ENCODE results near the gene SSTR3. TPM values are rescaled to one million over a fixed set of nuclear protein-coding genes. Genes with fewer than 3 reads are reported as not detected.
A peak's percentile ranks its signal among the peaks of the same experiment; 100 is the strongest.
"Not testable (repeated sequence)": the region's sequence is repeated elsewhere in the genome, so short reads cannot be mapped to it uniquely, and the experiment has no call there.

SSTR3 gene
- total RNA-seq, 2 donors from 2014 or later, result 0.11 to 0.20 TPM

GRCh38 chr22:37171662-37172061 is 40.6 kb downstream of the SSTR3 start:
- no peak overlapping the region for H3K27ac Mint-ChIP-seq
- no peaks in the 10 kb centered on the region for H3K4me1 Mint-ChIP-seq
- Histone ChIP-seq H3K27me3 (ENCODE audit: control insufficient read depth, insufficient read depth, low read length, poor library complexity, severe bottlenecking) (no peaks in the 10 kb centered on the region), H3K36me3 (ENCODE audit: control insufficient read depth, insufficient read depth, low read length) (no peaks in the 10 kb centered on the region), H3K9me3 (ENCODE audit: control insufficient read depth, low read length) (no peaks in the 10 kb centered on the region), H3K27ac (ENCODE audit: low read depth, low read length) (no peak overlapping the region), H3K4me3 (ENCODE audit: low read length) (no peak overlapping the region), H3K4me1 (ENCODE audit: control insufficient read depth, insufficient read depth, low read length) (peaks cover 7% of the 10 kb centered on the region), H3K9ac (ENCODE audit: extremely low read depth, low read length, poor library complexity, severe bottlenecking) (no peak overlapping the region)
- DNase-seq, result peak; percentile 24
- peaks cover 11% of the 10 kb centered on the region for H3K27me3 Mint-ChIP-seq (ENCODE audit: insufficient read depth)
- H3K9me3 Mint-ChIP-seq, result no peaks in the 10 kb centered on the region
- no peak overlapping the region for H3K4me3 Mint-ChIP-seq
- H3K36me3 Mint-ChIP-seq (ENCODE audit: low read depth), result no peaks in the 10 kb centered on the region
- no peak for TF ChIP-seq CTCF (conservative IDR thresholded peaks at IDR 0.05)
- WGBS, 2 experiments (ENCODE audit: insufficient coverage in 1 of 2, insufficient read length in 1 of 2), result 88 to 89% methylated on average over 4 to 5 of the region's 5 CpGs

GRCh38 chr22:37170689-37171405 is 41.4 kb downstream of the SSTR3 start:
- not testable (repeated sequence) for H3K27ac Mint-ChIP-seq; H3K27ac ChIP-seq (ENCODE audit: low read depth, low read length); H3K4me1 ChIP-seq (ENCODE audit: control insufficient read depth, insufficient read depth, low read length); H3K9me3 Mint-ChIP-seq; H3K9me3 ChIP-seq (ENCODE audit: control insufficient read depth, low read length); H3K27me3 Mint-ChIP-seq (ENCODE audit: insufficient read depth); H3K9ac ChIP-seq (ENCODE audit: extremely low read depth, low read length, poor library complexity, severe bottlenecking); H3K4me1 Mint-ChIP-seq; H3K36me3 ChIP-seq (ENCODE audit: control insufficient read depth, insufficient read depth, low read length); H3K4me3 Mint-ChIP-seq; H3K36me3 Mint-ChIP-seq (ENCODE audit: low read depth); DNase-seq; H3K4me3 ChIP-seq (ENCODE audit: low read length); H3K27me3 ChIP-seq (ENCODE audit: control insufficient read depth, insufficient read depth, low read length, poor library complexity, severe bottlenecking)
- WGBS, 2 experiments (ENCODE audit: insufficient coverage in 1 of 2, insufficient read length in 1 of 2), result 90 to 93% methylated on average over 11 to 16 of the region's 16 CpGs

GRCh38 chr22:37169947-37170688 is 42.2 kb downstream of the SSTR3 start:
- Histone ChIP-seq H3K4me1 (ENCODE audit: control insufficient read depth, insufficient read depth, low read length) (peaks cover 7% of the 10 kb centered on the region), H3K27me3 (ENCODE audit: control insufficient read depth, insufficient read depth, low read length, poor library complexity, severe bottlenecking) (no peaks in the 10 kb centered on the region), H3K36me3 (ENCODE audit: control insufficient read depth, insufficient read depth, low read length) (no peaks in the 10 kb centered on the region), H3K27ac (ENCODE audit: low read depth, low read length) (no peak overlapping the region), H3K9ac (ENCODE audit: extremely low read depth, low read length, poor library complexity, severe bottlenecking) (no peak overlapping the region), H3K4me3 (ENCODE audit: low read length) (no peak overlapping the region), H3K9me3 (ENCODE audit: control insufficient read depth, low read length) (no peaks in the 10 kb centered on the region)
- peaks cover 8% of the 10 kb centered on the region for H3K27me3 Mint-ChIP-seq (ENCODE audit: insufficient read depth)
- no peak overlapping the region for H3K4me3 Mint-ChIP-seq
- H3K9me3 Mint-ChIP-seq, result no peaks in the 10 kb centered on the region
- TF ChIP-seq CTCF (conservative IDR thresholded peaks at IDR 0.05), result peak; percentile 41
- no peaks in the 10 kb centered on the region for H3K36me3 Mint-ChIP-seq (ENCODE audit: low read depth)
- peaks cover 4% of the 10 kb centered on the region for H3K4me1 Mint-ChIP-seq
- 91% methylated on average over 8 to 10 of the region's 10 CpGs for WGBS, 2 experiments (ENCODE audit: insufficient coverage in 1 of 2, insufficient read length in 1 of 2)
- peak; percentile 38 for DNase-seq
- no peak overlapping the region for H3K27ac Mint-ChIP-seq

Data from endodermal cell (in vitro differentiated cells).